Right lobe of liver (tissue), 4 donors: ENCODE data around the gene GPC6.

Experiments
- POLR2A ChIP-seq: fragments of 450-650 bp; IDR thresholded peaks from one replicate; pipeline ENCODE4 v1.6.1; 2017; ENCODE audit warnings: antibody characterized with exemption, mild to moderate bottlenecking
- TF ChIP-seq, protein P1 (sequence below), 4 donors: fragments of 200-600 bp in 3 of 4; fragments of 450-650 bp in 1 of 4; IDR thresholded peaks; one replicate each; pipeline versions ENCODE4 v1.5.1 to v1.8.0; 2016 to 2022; ENCODE audit warnings: antibody characterized with exemption in 4 of 4, mild to moderate bottlenecking in 2 of 4
- donor health status: DM: no; HTN: no; CAD: no.
- donor health status: DM: no; HTN: no; CAD: no.
- donor health status: DM: no; HTN: yes; CAD: no.

DNA sequence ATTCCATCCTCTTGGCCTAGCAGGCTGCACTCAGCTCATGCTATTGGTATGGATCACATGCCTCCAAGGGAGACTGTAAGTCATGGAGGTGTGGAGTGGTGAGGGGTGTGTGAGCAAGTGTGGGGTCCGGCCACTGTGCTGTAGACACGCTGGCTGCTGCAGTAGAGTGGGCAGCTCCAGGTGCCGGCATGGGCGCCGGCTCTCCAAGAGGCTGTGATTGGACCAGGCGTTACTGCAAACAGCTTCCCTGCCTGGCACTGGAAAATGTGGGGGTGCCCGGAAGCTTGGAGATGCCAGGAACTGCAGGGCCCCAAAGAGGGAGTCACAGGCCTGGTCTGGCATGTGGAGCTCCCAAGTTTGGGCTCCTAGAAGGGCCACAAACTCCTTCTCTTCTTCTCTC lies 245.7 kb downstream of the GPC6 start:
- no peak for TF ChIP-seq POLR2A
- TF ChIP-seq, protein P1, sequence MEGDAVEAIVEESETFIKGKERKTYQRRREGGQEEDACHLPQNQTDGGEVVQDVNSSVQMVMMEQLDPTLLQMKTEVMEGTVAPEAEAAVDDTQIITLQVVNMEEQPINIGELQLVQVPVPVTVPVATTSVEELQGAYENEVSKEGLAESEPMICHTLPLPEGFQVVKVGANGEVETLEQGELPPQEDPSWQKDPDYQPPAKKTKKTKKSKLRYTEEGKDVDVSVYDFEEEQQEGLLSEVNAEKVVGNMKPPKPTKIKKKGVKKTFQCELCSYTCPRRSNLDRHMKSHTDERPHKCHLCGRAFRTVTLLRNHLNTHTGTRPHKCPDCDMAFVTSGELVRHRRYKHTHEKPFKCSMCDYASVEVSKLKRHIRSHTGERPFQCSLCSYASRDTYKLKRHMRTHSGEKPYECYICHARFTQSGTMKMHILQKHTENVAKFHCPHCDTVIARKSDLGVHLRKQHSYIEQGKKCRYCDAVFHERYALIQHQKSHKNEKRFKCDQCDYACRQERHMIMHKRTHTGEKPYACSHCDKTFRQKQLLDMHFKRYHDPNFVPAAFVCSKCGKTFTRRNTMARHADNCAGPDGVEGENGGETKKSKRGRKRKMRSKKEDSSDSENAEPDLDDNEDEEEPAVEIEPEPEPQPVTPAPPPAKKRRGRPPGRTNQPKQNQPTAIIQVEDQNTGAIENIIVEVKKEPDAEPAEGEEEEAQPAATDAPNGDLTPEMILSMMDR (IDR thresholded peaks at IDR 0.05), result no peak
